IPS-18c (cell line): Measurements from ENCODE around the gene PANK2.
A peak's percentile ranks its signal among the peaks of the same experiment; 100 is the strongest.
"Not testable (repeated sequence)": the region's sequence is repeated elsewhere in the genome, so short reads cannot be mapped to it uniquely, and the experiment has no call there.

Source experiments
- H3K4me3 ChIP-seq: 2 replicates; pipeline ENCODE4 v1.7.0; 2013; ENCODE audit warnings: low read depth, mild to moderate bottlenecking, low read length, moderate library complexity; ENCODE audit not compliant: insufficient read depth
- H3K9me3 ChIP-seq: one replicate; pipeline ENCODE4 v1.6.1; 2013; ENCODE audit warnings: mild to moderate bottlenecking, low read length, moderate library complexity; ENCODE audit not compliant: control insufficient read depth, insufficient read depth

Gene PANK2

GRCh38 chr20:3865887-3866407 is 23.2 kb upstream of the PANK2 start:
- no peak overlapping the region for H3K4me3 ChIP-seq
- no peaks in the 10 kb centered on the region for H3K9me3 ChIP-seq

GRCh38 chr20:3866464-3866863 is 22.7 kb upstream of the PANK2 start:
- Histone ChIP-seq H3K9me3 (no peaks in the 10 kb centered on the region), H3K4me3 (no peak overlapping the region)

GRCh38 chr20:3867802-3868201 is 21.4 kb upstream of the PANK2 start:
- no peak overlapping the region for H3K4me3 ChIP-seq
- no peaks in the 10 kb centered on the region for H3K9me3 ChIP-seq

GRCh38 chr20:3869839-3870634 is 19.1 kb upstream of the PANK2 start:
- Histone ChIP-seq H3K4me3 (no peak overlapping the region), H3K9me3 (no peaks in the 10 kb centered on the region)

- no peak overlapping the region for H3K4me3 ChIP-seq
- no peaks in the 10 kb centered on the region for H3K9me3 ChIP-seq
Observed at GRCh38 chr20:3871550-3872265, 17.5 kb upstream of the PANK2 start.

GRCh38 chr20:3873507-3873906 is 15.7 kb upstream of the PANK2 start:
- H3K9me3 ChIP-seq = no peaks in the 10 kb centered on the region
- no peak overlapping the region for H3K4me3 ChIP-seq

- Histone ChIP-seq H3K9me3 (no peaks in the 10 kb centered on the region), H3K4me3 (no peak overlapping the region)
Observed at GRCh38 chr20:3874194-3874844, 14.9 kb upstream of the PANK2 start.

- peaks cover 2% of the 10 kb centered on the region for H3K9me3 ChIP-seq
- no peak overlapping the region for H3K4me3 ChIP-seq
Observed at GRCh38 chr20:3875378-3875974, 13.7 kb upstream of the PANK2 start.

GRCh38 chr20:3876000-3876399 is 13.2 kb upstream of the PANK2 start:
- H3K9me3 ChIP-seq = peaks cover 2% of the 10 kb centered on the region

GRCh38 chr20:3876676-3877075 is 12.5 kb upstream of the PANK2 start:
- H3K9me3 ChIP-seq = peaks cover 2% of the 10 kb centered on the region
- H3K4me3 ChIP-seq = no peak overlapping the region

More at GRCh38 chr20:3876000-3876399, 13.2 kb upstream of the PANK2 start:
- no peak overlapping the region for H3K4me3 ChIP-seq

GRCh38 chr20:3878921-3879274 is 10.3 kb upstream of the PANK2 start:
- not testable (repeated sequence) for H3K9me3 ChIP-seq, H3K4me3 ChIP-seq

- H3K4me3 ChIP-seq = no peak overlapping the region
- peaks cover 5% of the 10 kb centered on the region for H3K9me3 ChIP-seq
Observed at GRCh38 chr20:3885715-3886114, 3.5 kb upstream of the PANK2 start.

- Histone ChIP-seq H3K9me3 (peaks cover 5% of the 10 kb centered on the region), H3K4me3 (peak overlapping the region; percentile 94)
Observed at GRCh38 chr20:3887876-3888620, 1.1 kb upstream of the PANK2 start.

- Histone ChIP-seq H3K9me3 (peaks cover 5% of the 10 kb centered on the region), H3K4me3 (peak overlapping the region; percentile 92)
Observed at GRCh38 chr20:3889489-3890397, 556 bp downstream of the PANK2 start.

- peak overlapping the region; percentile 92 for H3K4me3 ChIP-seq
Observed at GRCh38 chr20:3890398-3890751, 1.2 kb downstream of the PANK2 start.

More at GRCh38 chr20:3890398-3890751, 1.2 kb downstream of the PANK2 start:
- peaks cover 5% of the 10 kb centered on the region for H3K9me3 ChIP-seq
